Mucosa of descending colon (tissue), 3 donors: ENCODE data around the gene MVB12B. TPM values are rescaled to one million over a fixed set of nuclear protein-coding genes. Genes with fewer than 3 reads are reported as not detected.

Source experiments
- ATAC-seq: fragments of 200-7000 bp; cut with Tn5 transposase; one replicate; pipeline ENCODE4 v1.9.1; 2020; ENCODE audit warnings: mild to moderate bottlenecking, moderate library complexity
- DNase-seq, 3 donors: peaks; one replicate each; pipeline ENCODE4 v3.0.0-alpha.2; 2020
- H3K36me3 ChIP-seq: fragments of 200-600 bp; one replicate; pipeline ENCODE4 v1.8.0; 2021; ENCODE audit warnings: low read depth, mild to moderate bottlenecking
- H3K4me1 ChIP-seq: fragments of 200-600 bp; one replicate; pipeline ENCODE4 v1.8.0; 2021; ENCODE audit warnings: low read depth, mild to moderate bottlenecking
- H3K4me3 ChIP-seq: fragments of 200-600 bp; one replicate; pipeline ENCODE4 v1.8.0; 2021; ENCODE audit warnings: mild to moderate bottlenecking
- H3K9me3 ChIP-seq: fragments of 200-600 bp; one replicate; pipeline ENCODE4 v1.8.0; 2021; ENCODE audit warnings: mild to moderate bottlenecking
- intact Hi-C, 2 donors: fragments of 100-400 bp; cut with DNase I in 1 of 2; cut with micrococcal nuclease in 1 of 2; formaldehyde crosslinking; loops; one replicate each; pipeline versions ENCODE4 v1.11.0 to v1.11.1; 2022; cut with DNase I, micrococcal nuclease
- total RNA-seq, 3 donors: library from RNA; stranded (reverse); fragmentation: NEBNext Ultra II Directional in 2 of 3; extraction: Animal tissue kit (Norgen Biotek cat#: 25700) in 2 of 3; gene quantifications; one replicate each; pipeline versions ENCODE4 v1.2.1 to v1.2.4, GENCODE V29; 2021 to 2023
- TF ChIP-seq, protein P1 (sequence below): fragments of 200-600 bp; IDR thresholded peaks from one replicate; pipeline ENCODE4 v1.8.0; 2022; ENCODE audit warnings: antibody characterized with exemption, mild to moderate bottlenecking
- donor health status: DM: no; HTN: no; CAD: no; lungs with moderate emphysema.
- donor health status: DM: no; HTN: no; CAD: no.
- donor health status: DM: no; HTN: yes; CAD: no.

MVB12B gene
- total RNA-seq, 3 donors from 2014 or later, result 16.8 to 26.4 (median 21.6) TPM

DNA sequence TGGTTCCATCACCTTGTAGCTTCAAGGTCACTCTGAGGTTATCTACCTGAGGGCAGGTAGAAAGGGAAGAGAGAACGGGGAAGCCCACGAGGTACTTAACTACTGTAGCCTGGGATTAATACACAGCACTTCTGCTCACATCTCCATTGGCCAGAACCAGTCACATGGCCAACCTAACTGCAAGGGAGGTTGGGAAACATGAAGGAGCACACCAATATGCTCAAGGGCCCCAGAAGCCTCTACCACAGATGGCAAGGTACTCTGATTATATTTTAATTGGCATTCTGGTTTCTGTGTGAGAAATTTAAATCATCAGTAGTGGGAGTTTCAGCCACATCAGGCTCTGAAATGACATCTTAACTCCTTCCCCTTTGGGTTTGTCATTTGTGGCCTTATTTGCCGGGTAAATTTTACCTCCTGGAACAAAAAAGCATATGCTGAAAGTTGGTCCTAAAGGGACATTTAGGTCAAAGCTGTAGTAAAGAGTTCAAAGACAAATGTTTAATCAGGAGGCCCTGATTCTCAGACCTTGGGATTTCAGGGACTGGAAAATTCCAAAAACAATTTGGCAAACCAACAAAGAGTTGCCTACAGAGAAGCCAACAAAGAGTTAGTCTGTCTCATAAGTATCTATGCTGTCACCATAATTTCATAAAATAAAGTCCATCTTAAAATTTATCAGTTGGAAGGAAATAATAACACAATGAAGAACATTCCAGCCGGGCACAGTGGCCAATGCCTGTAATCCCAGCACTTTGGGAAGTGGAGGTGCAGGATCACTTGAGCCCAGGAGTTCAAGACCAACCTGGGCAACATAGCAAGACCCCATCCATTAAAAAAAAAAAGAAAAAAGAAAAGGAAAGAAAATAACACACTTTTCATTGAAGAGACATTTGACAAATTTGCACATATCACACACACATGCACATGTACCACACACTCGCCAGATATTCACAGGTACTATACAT is 13.8 kb upstream of the MVB12B start:
- Histone ChIP-seq H3K4me1 (no peaks in the 10 kb centered on the region), H3K36me3 (no peaks in the 10 kb centered on the region), H3K4me3 (no peak overlapping the region), H3K9me3 (no peaks in the 10 kb centered on the region)
- intact Hi-C loops, result loop anchor here in 1 of 2 donors (10.0 kb wide), 1 partner anchor 82 kb away; no protein-coding TSS in a partner anchor
- DNase-seq (no peak), ATAC-seq (no peak)
- TF ChIP-seq, protein P1, sequence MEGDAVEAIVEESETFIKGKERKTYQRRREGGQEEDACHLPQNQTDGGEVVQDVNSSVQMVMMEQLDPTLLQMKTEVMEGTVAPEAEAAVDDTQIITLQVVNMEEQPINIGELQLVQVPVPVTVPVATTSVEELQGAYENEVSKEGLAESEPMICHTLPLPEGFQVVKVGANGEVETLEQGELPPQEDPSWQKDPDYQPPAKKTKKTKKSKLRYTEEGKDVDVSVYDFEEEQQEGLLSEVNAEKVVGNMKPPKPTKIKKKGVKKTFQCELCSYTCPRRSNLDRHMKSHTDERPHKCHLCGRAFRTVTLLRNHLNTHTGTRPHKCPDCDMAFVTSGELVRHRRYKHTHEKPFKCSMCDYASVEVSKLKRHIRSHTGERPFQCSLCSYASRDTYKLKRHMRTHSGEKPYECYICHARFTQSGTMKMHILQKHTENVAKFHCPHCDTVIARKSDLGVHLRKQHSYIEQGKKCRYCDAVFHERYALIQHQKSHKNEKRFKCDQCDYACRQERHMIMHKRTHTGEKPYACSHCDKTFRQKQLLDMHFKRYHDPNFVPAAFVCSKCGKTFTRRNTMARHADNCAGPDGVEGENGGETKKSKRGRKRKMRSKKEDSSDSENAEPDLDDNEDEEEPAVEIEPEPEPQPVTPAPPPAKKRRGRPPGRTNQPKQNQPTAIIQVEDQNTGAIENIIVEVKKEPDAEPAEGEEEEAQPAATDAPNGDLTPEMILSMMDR, result no peak

DNA sequence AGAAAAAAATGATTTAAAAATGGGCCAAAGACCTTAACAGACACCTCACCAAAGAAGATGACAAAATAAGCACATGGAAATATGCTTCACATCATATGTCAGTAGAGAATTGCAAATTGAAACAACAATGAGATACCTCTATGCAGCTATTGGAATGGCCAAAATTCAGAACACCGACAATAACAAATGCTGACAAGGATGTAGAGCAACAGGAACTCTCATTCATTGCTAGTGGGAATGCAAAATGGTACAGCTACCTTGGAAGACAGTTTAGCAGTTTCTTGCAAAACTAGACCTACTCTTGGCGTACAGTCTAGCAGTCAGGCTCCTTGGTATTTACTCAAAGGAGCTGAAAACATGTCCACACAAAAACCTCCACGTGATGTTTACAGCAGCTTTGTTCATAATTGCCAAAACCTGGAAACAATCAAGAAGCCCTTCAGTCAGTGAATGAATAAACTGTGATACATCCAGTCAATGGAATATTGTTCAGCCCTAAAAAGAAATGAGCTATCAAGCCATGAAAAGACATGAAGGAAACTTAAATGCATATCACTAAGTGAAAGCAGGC is 10.5 kb upstream of the MVB12B start:
- intact Hi-C loops, result loop anchor here in 1 of 2 donors (10.0 kb wide), 1 partner anchor 79 kb away; no protein-coding TSS in a partner anchor
- Histone ChIP-seq H3K4me1 (no peaks in the 10 kb centered on the region), H3K4me3 (no peak overlapping the region), H3K9me3 (no peaks in the 10 kb centered on the region), H3K36me3 (no peaks in the 10 kb centered on the region)
- no peak for ATAC-seq
- TF ChIP-seq, protein P1, result no peak
- no peak for DNase-seq

DNA sequence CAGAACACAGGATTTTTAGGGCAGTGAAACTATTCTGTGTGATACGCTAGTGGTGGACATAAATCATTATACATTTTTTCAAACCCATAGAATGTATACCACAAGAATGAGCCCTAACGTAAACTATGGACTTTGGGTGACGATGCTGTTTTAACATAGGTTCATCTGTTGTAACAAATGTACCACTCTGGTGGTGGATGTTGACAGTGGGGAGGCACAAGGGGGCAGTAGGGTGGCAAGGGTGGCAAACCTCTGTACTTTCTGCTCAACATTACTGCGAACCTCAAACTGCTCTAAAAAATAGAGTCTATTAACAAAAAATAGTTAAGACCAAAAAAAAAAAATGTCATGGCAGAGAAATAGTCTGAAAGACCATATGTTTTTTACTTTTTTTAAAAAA is 9.1 kb upstream of the MVB12B start:
- intact Hi-C loops, result loop anchor here in 1 of 2 donors (10.0 kb wide), 1 partner anchor 77 kb away; no protein-coding TSS in a partner anchor
- TF ChIP-seq, protein P1, result no peak
- no peaks in the 10 kb centered on the region for H3K4me1 ChIP-seq
- no peaks in the 10 kb centered on the region for H3K9me3 ChIP-seq
- H3K4me3 ChIP-seq, result no peak overlapping the region
- H3K36me3 ChIP-seq, result no peaks in the 10 kb centered on the region
- peak; percentile 67 for ATAC-seq
- peak in 2 of 3 donors; percentile 62 to 69 for DNase-seq

DNA sequence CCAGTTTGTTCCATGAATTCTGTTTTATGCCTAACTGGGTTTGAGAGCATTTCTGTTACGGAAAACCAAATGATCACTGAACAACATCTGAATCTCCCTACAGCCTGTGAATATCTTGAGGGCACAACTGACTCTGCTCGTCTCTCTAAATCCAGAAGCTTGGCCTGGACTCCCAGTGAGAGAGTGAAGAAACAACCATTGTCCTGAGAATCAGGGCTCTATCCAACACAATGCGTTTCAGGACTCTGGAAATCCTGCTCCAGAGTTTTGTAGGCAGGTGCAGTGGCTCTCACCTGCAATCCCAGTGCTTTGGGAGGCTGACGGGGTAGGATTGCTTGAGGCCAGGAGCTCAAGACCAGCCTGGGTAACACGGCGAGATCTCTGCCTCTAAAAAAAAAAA is 7.8 kb upstream of the MVB12B start:
- intact Hi-C loops, result loop anchor here in 1 of 2 donors (10.0 kb wide), 1 partner anchor 76 kb away; no protein-coding TSS in a partner anchor
- H3K4me1 ChIP-seq, result no peaks in the 10 kb centered on the region
- TF ChIP-seq, protein P1, result no peak
- ATAC-seq (no peak), DNase-seq (no peak)
- H3K4me3 ChIP-seq, result no peak overlapping the region
- no peaks in the 10 kb centered on the region for H3K9me3 ChIP-seq
- no peaks in the 10 kb centered on the region for H3K36me3 ChIP-seq

DNA sequence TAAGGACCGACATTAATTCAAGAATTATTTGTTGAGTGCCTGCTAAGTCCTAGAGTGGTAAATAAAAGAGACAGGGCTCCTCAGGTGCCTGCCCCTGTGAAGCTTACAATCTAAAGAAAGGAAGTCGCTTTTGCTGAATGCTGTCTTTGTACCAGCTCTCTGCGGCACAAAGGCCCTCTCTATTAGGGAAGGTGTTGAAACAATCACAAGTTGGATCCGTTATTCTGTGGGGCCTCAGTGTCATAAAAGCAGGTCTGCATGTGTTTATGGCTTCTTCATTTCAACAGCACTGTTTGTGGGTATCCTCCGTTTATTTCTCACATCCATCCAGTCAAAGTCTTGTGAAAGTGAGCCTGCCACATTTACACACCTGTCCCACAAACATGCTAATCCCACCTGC is 7.0 kb upstream of the MVB12B start:
- intact Hi-C loops, result loop anchor here in 1 of 2 donors (10.0 kb wide), 1 partner anchor 75 kb away; no protein-coding TSS in a partner anchor
- H3K4me1 ChIP-seq, result no peaks in the 10 kb centered on the region
- TF ChIP-seq, protein P1, result no peak
- DNase-seq (no peak), ATAC-seq (no peak)
- no peak overlapping the region for H3K4me3 ChIP-seq
- H3K36me3 ChIP-seq, result no peaks in the 10 kb centered on the region
- H3K9me3 ChIP-seq, result peaks cover 4% of the 10 kb centered on the region
